ENCODE data around the gene UMPS. TPM values are rescaled to one million over a fixed set of nuclear protein-coding genes. Genes with fewer than 3 reads are reported as not detected.
"Not testable (repeated sequence)": the region's sequence is repeated elsewhere in the genome, so short reads cannot be mapped to it uniquely, and the experiment has no call there.

UMPS gene
- total RNA-seq, 1 donor from 2014 or later: 31.3 TPM

- H3K36me3 ChIP-seq (ENCODE audit: control insufficient read depth, insufficient read depth, low read length): peaks cover 1% of the 10 kb centered on the region
Measured at GRCh38 chr3:124784686-124785382, 54.6 kb downstream of the UMPS start.

DNA sequence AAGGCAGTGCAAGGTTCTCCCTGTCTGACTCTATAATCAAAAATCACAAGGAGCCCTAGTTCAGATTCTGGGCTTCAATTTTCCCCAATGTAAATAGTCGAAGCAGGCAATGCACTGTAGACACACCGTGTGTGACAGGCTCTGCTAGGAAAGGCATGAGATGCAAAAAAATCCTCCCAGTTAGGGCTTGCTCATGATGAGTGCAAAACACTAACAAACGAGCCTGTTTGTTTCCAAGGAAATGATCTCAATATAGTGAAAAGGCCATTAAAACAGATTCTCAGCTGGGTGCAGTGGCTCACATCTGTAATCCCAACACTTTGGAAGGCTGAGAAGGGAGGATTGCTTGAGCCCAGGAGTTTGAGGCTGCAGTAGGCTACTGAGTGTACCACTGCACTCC, 55.7 kb downstream of the UMPS start:
- no peaks in the 10 kb centered on the region for H3K27me3 ChIP-seq (ENCODE audit: control insufficient read depth, insufficient read depth, low read length)
- no peak for TF ChIP-seq CTCF (IDR thresholded peaks at IDR 0.05; ENCODE audit: insufficient read depth, low read length, severe bottlenecking)
- no peak overlapping the region for H3K4me3 ChIP-seq (ENCODE audit: low read depth, low read length)
- FAIRE-seq (no peak), DNase-seq (ENCODE audit: low read depth) (no peak)
- H3K36me3 ChIP-seq (ENCODE audit: control insufficient read depth, insufficient read depth, low read length): peaks cover 1% of the 10 kb centered on the region

More at GRCh38 chr3:124784686-124785382, 54.6 kb downstream of the UMPS start:
- no peak for TF ChIP-seq CTCF (IDR thresholded peaks at IDR 0.05; ENCODE audit: insufficient read depth, low read length, severe bottlenecking)
- Histone ChIP-seq H3K4me3 (ENCODE audit: low read depth, low read length) (no peak overlapping the region), H3K27me3 (ENCODE audit: control insufficient read depth, insufficient read depth, low read length) (no peaks in the 10 kb centered on the region)
- FAIRE-seq: no peak
- DNase-seq (ENCODE audit: low read depth): no peak

DNA sequence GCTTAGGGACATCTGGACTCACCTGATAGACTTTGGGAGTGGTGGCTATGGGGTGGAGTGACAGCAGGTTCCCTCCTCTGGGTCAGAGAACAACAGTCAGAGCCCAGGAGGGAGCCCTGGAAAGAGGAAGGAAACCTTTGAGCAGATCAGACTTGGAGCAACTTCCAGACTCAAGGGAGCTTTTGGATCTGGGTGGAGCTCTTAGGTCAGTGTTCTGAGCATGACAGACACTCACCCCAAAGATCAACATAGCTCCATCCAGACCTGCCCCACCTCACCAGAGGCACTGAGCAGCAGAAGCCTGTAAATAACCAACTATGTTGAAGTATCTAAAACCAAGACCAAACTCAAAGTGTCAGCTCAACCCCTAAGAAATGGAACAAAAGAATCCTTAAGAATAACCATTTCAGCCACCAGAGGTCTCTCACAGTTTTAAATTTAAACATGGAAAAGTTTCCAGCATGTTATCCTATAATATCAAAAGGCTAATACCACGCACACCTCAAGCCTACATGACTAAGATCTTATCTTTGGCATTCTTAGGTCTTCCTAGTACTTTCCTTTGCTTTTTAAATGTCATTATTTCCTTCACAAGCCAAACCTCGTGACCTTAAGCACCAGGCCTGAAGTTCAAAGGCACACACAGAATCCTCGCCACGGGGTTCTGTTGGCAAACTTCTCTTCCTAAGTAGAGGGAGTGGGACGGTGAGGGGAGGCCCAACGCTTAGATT, 56.4 kb downstream of the UMPS start:
- FAIRE-seq (no peak), DNase-seq (ENCODE audit: low read depth) (peak; percentile 42)
- TF ChIP-seq CTCF (IDR thresholded peaks at IDR 0.05; ENCODE audit: insufficient read depth, low read length, severe bottlenecking): no peak
- Histone ChIP-seq H3K36me3 (ENCODE audit: control insufficient read depth, insufficient read depth, low read length) (peaks cover 1% of the 10 kb centered on the region), H3K27me3 (ENCODE audit: control insufficient read depth, insufficient read depth, low read length) (no peaks in the 10 kb centered on the region), H3K4me3 (ENCODE audit: low read depth, low read length) (no peak overlapping the region)

DNA sequence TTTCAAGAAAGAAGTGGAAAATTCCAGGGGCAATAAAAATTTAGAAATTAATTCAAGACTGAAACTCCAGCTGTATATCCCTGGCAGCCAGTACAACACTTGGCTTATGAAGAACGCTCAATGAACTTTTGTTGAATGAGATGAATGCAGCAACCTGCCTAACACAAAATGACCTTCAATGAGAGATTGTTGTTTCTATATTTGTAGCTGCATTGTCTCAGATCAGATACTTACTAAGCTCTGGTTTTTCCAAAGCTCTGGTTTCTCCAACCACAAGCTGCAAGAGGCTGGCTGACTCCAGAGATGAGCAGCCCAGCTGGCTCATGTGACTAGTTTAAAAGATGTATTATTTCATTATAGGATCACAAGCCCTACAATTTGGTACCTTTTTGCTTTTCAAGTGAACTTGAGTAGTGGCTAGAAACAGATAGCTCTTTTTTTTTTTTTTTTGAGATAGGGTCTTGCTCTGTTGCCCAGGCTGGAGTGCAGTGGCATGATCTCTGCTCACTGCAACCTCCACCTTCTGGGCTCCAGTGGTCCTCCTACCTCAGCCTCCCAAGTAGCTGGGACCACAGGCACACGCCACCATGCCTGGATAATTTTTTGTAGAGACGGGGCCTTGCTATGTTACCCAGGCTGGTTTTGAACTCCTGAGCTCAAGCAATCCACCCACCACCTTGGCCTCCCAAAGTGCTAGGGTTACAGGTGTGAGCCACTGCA, 57.4 kb downstream of the UMPS start:
- Histone ChIP-seq H3K36me3 (ENCODE audit: control insufficient read depth, insufficient read depth, low read length) (peaks cover 1% of the 10 kb centered on the region), H3K4me3 (ENCODE audit: low read depth, low read length) (no peak overlapping the region), H3K27me3 (ENCODE audit: control insufficient read depth, insufficient read depth, low read length) (no peaks in the 10 kb centered on the region)
- DNase-seq (ENCODE audit: low read depth) (no peak), FAIRE-seq (no peak)
- TF ChIP-seq CTCF (IDR thresholded peaks at IDR 0.05; ENCODE audit: insufficient read depth, low read length, severe bottlenecking): no peak

- Histone ChIP-seq H3K36me3 (ENCODE audit: control insufficient read depth, insufficient read depth, low read length) (no peaks in the 10 kb centered on the region), H3K4me3 (ENCODE audit: low read depth, low read length) (no peak overlapping the region), H3K27me3 (ENCODE audit: control insufficient read depth, insufficient read depth, low read length) (no peaks in the 10 kb centered on the region)
- FAIRE-seq (no peak), DNase-seq (ENCODE audit: low read depth) (no peak)
- TF ChIP-seq CTCF (IDR thresholded peaks at IDR 0.05; ENCODE audit: insufficient read depth, low read length, severe bottlenecking): no peak
Measured at GRCh38 chr3:124788254-124788745, 58.0 kb downstream of the UMPS start.

GRCh38 chr3:124789103-124789502, 58.9 kb downstream of the UMPS start:
- not testable (repeated sequence) for H3K27me3 ChIP-seq (ENCODE audit: control insufficient read depth, insufficient read depth, low read length); DNase-seq (ENCODE audit: low read depth); H3K4me3 ChIP-seq (ENCODE audit: low read depth, low read length); FAIRE-seq; H3K36me3 ChIP-seq (ENCODE audit: control insufficient read depth, insufficient read depth, low read length)

Measured in bronchial epithelial cell (primary cell).